Activated T-helper 1 cell treated with Interleukin-2 at 50 U/mL for 16 hours (primary cell): ENCODE data around the gene CSNK2A1.
"Not testable (repeated sequence)": the region's sequence is repeated elsewhere in the genome, so short reads cannot be mapped to it uniquely, and the experiment has no call there.

Experiments
- DNase-seq: peaks from one replicate; pipeline ENCODE4 v3.0.0-alpha.2; 2020; ENCODE audit warnings: low read depth

The CSNK2A1 gene

GRCh38 chr20:533526-533925 lies 10.1 kb downstream of the CSNK2A1 start:
- DNase-seq, result no peak

GRCh38 chr20:532530-532929 lies 11.1 kb downstream of the CSNK2A1 start:
- no peak for DNase-seq

DNA sequence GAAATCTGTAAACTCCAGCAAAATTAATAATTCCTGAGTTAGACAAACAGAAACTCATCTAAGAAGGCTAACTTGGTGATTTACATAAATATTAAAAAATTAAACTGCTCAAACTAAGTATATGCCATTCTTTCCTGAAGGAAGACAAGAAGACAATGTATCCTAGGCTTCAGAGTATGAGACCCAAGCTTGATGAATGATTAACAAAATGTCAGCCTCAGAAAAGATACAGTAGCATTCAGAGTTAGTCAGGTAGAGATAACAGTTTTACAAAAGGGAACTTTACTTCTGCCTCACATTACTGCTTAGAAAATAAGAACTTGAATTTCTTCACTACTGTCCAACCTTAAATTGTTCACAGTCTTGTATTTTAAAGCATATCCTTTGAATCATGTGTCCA lies 12.0 kb downstream of the CSNK2A1 start:
- no peak for DNase-seq

GRCh38 chr20:530321-530720 lies 13.3 kb downstream of the CSNK2A1 start:
- no peak for DNase-seq

DNA sequence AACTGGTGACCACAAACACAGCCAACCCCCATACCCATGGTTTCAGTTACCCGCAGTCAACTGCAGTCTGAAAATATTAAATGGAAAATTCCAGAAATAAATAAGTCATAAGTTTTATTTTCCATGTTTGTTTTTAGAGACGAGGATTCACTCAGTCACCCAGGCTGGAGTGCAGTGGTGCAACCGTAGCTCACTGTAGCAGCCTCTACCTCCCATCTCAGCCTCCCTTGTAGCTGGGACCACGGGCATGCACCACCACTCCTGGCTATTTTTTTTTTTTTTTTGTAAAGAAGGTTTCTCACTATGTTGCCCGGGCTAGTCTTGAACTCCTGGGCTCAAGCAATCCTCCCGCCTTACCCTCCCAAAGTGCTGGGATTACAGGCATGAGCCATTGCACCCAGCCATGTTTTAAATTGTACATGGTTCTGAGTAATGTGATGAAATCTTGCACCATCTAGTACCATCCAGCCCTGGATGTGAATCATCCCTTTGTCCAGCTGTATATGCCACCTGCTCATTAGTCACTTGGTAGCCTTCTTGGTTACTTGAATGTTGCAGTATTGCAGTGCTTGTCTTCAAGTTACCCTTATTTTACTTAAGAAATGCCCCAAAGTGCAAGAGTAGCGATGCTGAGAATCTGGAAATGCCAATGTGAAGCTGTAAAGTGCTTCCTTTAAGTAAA lies 14.5 kb downstream of the CSNK2A1 start:
- no peak for DNase-seq

DNA sequence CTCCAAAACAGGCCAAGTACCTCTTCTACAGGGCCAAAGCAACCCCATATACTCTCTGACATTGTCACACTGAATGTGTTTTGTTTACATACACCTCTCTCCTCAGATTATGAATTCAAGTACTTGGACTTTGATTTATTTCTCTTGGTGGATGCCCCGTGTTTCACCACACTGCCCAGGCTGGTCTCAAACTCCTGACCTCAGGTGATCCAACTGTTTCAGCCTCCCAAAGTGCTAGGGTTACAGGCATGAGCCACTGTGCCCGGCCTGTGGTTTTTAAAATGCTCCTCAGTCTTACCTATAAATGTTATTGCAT lies 16.1 kb downstream of the CSNK2A1 start:
- no peak for DNase-seq

DNA sequence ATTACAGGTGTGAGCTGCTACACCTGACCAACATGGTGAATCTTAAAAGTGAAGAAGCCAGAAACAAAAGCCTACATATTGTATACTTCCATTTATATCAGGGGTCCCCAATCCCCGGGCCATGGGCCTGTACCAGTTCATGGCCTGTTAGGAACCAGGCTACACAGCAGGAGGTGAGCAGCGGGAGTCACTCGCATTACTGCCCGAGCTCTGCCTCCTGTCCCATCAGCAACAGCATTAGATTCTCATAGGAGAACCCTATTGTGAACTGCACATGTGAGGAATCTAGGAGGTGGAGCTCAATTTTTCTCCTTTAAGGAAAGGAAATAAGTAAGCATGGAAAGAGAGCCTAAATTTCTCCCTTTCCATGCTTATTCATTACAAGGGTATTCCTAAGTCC lies 21.7 kb downstream of the CSNK2A1 start:
- DNase-seq, result no peak

- no peak for DNase-seq
Measured at GRCh38 chr20:519999-520398, 23.6 kb downstream of the CSNK2A1 start.

DNA sequence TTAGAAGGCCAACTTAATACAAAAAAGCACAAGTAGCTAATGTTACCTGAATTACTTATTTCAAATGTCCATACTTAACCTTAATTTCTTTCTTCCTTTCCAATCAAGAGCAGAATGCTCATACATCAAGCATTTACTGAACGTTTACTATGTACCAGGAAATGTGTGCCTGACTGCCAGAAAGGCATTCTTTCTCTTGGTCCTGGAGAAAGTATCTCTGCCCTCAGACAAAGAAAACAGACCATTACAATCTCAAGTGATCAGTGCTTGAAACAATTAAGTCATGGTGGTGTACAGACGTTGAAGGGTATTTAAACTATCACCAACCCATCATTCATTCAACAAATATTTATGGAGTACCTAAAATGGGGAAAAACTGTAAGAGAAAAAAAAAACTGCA lies 26.4 kb downstream of the CSNK2A1 start:
- DNase-seq, result no peak

GRCh38 chr20:516799-517198 lies 26.8 kb downstream of the CSNK2A1 start:
- no peak for DNase-seq

DNA sequence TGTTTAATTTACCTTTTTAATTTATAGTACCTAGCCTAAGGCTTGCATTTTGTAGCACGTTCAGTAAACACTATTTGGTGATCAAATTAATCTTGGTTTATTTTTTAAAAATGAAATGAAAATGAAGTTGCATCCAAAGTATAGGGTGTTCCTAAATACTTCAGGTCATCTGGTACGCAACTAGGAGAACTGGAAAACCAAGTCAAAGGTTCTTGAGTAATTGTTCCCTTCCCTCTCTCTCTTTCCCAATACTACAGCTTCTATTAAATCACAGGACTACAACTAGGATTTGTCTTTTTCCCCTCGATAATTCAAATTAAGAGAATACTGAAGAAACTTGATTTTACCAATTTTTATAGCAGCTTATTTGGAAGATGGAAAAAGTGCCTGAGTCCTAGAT lies 27.9 kb downstream of the CSNK2A1 start:
- DNase-seq, result no peak

DNA sequence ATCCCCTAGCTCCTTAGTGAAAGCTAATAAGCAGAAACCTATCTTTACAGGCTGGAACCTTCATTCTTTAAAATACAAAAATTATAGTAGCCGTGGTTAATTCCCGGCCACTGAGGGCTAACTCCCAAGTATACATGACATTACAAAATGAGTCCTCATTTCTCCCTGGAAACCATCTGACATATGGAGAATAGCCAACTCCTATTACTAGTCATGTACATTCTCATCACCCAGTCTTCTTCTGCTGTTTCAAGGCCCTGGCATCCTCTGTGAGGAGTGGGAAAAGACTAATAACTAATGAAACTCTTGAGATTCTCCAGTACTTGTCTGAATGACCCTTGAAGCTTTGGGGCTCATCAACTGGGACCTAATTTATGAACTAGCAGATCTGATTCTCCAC lies 30.2 kb downstream of the CSNK2A1 start:
- no peak for DNase-seq

DNA sequence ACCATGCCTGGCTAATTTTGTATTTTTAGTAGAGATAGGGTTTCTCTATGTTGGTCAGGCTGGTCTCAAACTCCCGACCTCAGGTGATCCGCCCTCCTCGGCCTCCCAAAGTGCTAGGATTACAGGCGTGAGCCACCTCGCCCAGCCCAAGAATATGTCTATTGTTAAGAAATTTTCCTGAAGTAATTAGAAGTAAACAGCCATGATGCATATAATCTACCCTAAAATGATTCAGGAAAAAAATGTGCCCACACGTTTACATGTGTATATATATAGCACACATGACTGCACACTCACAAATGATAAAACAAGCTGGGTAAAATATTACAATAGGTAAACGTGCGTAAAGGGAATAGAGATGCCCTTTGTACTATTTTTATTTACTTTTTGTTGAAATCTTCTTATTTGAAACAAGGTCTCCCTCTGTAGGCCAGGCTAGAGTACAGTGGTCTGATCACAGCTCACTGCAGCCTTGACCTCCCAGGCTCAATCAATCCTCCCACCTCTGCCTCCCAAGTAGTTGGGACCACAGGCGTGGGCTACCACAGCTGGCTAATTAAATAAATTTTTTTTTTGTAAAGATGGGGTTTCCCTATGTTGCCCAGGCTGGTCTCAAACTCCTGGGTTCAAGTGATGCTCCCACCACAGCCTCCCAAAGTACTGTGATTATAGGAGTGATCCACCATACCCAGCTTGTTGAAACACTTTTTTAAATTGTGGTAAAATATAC lies 33.1 kb downstream of the CSNK2A1 start:
- DNase-seq, result not testable (repeated sequence)

- not testable (repeated sequence) for DNase-seq
Measured at GRCh38 chr20:508364-508787, 35.2 kb downstream of the CSNK2A1 start.

GRCh38 chr20:507761-508332 lies 35.7 kb downstream of the CSNK2A1 start:
- no peak for DNase-seq

DNA sequence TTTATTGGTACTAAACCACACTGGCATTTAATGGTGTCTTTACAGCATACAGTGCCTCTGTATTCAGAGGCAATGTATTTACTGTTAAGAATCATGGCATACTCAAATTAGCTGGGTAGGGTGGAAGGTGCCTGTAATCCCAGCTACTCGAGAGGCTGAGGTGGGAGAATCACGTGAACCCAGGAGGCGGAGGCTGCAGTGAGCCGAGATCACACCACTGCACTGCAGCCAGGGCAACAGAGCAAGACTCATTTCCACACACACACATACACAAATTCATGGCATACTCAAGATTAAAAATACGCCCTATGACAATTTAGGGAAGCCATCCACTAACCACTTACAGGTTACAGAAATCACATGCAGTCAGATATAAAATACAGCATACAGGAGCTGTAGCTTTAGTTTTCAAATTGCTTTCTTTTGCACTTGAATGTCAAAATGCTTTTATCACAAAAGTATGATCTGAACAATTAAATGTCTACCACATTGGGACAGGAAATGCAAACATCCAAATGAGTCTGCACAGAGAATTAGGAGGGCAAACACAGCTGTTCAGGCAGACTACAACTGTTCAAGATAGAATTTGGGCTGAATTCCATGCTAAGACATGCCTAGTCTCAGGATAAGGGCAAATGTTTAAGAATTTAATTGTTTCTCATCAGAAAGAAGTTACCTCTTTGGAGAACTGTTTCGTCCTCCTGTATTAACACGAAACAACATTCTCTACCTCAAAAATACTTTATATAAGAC lies 36.4 kb downstream of the CSNK2A1 start:
- no peak for DNase-seq

GRCh38 chr20:504632-505075 lies 38.9 kb downstream of the CSNK2A1 start:
- no peak for DNase-seq

- DNase-seq, result no peak
Measured at GRCh38 chr20:503048-503737, 40.4 kb downstream of the CSNK2A1 start.

GRCh38 chr20:497979-498378 lies 45.6 kb downstream of the CSNK2A1 start:
- no peak for DNase-seq

DNA sequence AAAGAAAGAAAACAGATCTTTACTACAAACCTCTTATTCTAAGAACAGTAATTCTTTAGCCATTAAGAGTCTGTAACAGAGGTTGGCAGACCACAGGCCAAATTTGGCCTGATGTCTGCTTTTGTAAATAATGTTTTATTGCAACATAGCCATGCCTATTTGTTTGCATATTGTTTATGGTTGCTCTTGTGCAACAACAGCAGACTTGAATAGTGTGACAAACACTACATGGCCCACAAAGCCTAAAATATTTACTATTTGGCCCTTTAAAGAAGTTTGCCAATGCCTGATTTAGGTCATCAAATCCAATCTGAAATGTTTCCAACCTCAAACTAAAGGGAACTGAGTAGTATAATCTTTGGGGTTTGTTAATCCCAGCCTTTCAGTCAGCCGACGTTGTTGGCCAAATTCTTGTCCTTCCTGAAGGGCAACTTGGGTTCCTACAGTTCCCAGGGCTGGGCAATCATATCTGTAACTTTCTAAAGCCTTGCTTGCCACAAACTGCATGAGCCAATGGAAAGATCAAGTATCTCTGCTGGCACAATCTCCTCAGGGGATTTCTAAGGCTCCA lies 47.4 kb downstream of the CSNK2A1 start:
- DNase-seq, result no peak

DNA sequence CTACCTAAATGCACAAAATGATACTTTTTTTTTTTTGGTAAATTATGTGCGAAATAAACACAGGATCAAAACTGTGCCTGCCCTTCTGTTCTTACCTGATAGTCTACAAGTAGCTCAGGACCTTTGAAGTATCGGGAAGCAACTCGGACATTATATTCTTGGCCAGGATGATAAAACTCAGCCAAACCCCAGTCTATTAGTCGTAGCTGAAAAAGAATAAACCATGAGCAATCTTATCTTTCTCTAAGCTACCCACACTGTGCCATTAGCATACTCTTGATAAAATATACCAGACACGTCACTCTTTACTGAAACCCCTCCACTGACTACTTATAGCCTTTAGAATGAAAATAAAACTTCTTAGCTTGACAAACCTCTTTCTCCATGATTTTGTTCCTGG lies 51.4 kb downstream of the CSNK2A1 start:
- no peak for DNase-seq

- no peak for DNase-seq
Measured at GRCh38 chr20:487655-488054, 55.9 kb downstream of the CSNK2A1 start.
